Loucy (cell line): ENCODE measurements around the gene IL1RAPL2.

Source experiments
- H2AFZ ChIP-seq: fragments of 200-600 bp; sonication (generic); 2 replicates; pipeline ENCODE4 v1.6.0; 2016; ENCODE audit warnings: antibody characterized with exemption, mild to moderate bottlenecking, low read length, moderate library complexity
- H3F3A ChIP-seq: fragments of 200-600 bp; 2 replicates; pipeline ENCODE4 v1.6.0; 2016; ENCODE audit warnings: antibody characterized with exemption, low read depth, mild to moderate bottlenecking
- H3K27me3 ChIP-seq: fragments of 200-600 bp; sonication (generic); 2 replicates; pipeline ENCODE4 v1.6.1; 2014; ENCODE audit warnings: low read length, mild to moderate bottlenecking; ENCODE audit not compliant: insufficient read depth, poor library complexity, severe bottlenecking
- H3K36me3 ChIP-seq: fragments of 200-600 bp; sonication (generic); 2 replicates; pipeline ENCODE4 v1.6.1; 2016; ENCODE audit warnings: low read length; ENCODE audit not compliant: insufficient read depth
- H3K4me1 ChIP-seq: fragments of 200-600 bp; sonication (generic); 2 replicates; pipeline ENCODE4 v1.5.1; 2014; ENCODE audit warnings: low read length, mild to moderate bottlenecking; ENCODE audit not compliant: insufficient read depth, poor library complexity, severe bottlenecking
- H3K4me2 ChIP-seq: fragments of 200-600 bp; sonication (generic); 2 replicates; pipeline ENCODE4 v1.6.0; 2014; ENCODE audit warnings: antibody characterized with exemption, low read length, low read depth, mild to moderate bottlenecking; ENCODE audit not compliant: poor library complexity, severe bottlenecking
- H3K4me3 ChIP-seq: fragments of 200-600 bp; sonication (generic); 2 replicates; pipeline ENCODE4 v1.5.1; 2014; ENCODE audit warnings: low read length, mild to moderate bottlenecking, mixed read lengths; ENCODE audit not compliant: poor library complexity, severe bottlenecking
- H3K79me2 ChIP-seq: fragments of 200-600 bp; sonication (generic); 2 replicates; pipeline ENCODE4 v1.6.1; 2014; ENCODE audit warnings: low read length; ENCODE audit not compliant: insufficient read depth
- H3K9ac ChIP-seq: fragments of 200-600 bp; sonication (generic); 2 replicates; pipeline ENCODE4 v1.6.0; 2014; ENCODE audit warnings: mild to moderate bottlenecking, low read depth, low read length, moderate library complexity; ENCODE audit not compliant: poor library complexity, severe bottlenecking
- H3K9me2 ChIP-seq: fragments of 200-600 bp; sonication (generic); replicated peaks from 2 replicates; pipeline ENCODE4 v1.6.1; 2016; ENCODE audit warnings: low read depth, low read length, mixed read lengths
- H3K9me3 ChIP-seq: fragments of 200-600 bp; sonication (generic); 2 replicates; pipeline ENCODE4 v1.6.1; 2014; ENCODE audit warnings: mild to moderate bottlenecking, antibody characterized with exemption, low read length, low read depth; ENCODE audit not compliant: insufficient read depth
- H4K20me1 ChIP-seq: fragments of 200-600 bp; sonication (generic); 2 replicates; pipeline ENCODE4 v1.6.0; 2014; ENCODE audit warnings: antibody characterized with exemption, low read length, mild to moderate bottlenecking; ENCODE audit not compliant: insufficient read depth, poor library complexity, severe bottlenecking
- EZH2phosphoT487 ChIP-seq: fragments of 200-600 bp; IDR thresholded peaks from 2 replicates; pipeline ENCODE4 v1.6.1; 2018; ENCODE audit warnings: antibody characterized with exemption, mild to moderate bottlenecking, moderate library complexity, borderline replicate concordance
- TF ChIP-seq, protein P1 (sequence below): fragments of 200-600 bp; sonication (generic); conservative IDR thresholded peaks from 2 replicates; pipeline ENCODE4 v1.5.1; 2014; ENCODE audit warnings: mild to moderate bottlenecking, antibody characterized with exemption, low read length

Gene IL1RAPL2

DNA sequence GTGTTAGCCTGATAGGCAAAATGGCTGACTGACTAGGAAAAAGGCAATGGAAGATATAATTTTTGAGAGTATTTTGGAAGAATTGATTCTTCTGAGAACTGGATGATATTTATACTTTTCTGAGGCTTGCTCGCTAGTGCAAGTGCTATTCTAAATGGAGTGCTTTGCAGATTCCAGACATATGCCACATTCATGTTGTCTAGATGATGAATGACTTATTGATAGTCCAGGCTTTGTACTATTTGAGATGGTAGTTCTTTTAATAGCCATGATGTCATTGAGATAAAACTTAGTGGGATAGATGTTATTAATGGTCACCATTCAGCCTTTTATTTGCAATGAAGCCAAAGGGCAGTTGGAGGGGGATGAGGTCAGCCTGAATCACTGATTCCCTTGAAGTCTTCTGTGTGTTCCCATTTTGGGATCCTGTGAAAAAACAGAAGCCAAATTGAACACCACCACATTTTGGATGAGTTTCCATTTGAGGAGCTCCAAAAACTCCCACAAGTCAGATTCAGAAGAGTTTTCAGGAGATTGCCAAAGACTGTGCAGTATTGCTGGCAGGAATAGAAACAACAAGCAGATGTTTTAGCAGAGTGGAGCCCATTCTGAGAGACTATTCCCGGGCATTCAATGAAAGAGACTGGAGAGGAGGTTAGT, 184.1 kb downstream of the IL1RAPL2 start:
- H2AFZ ChIP-seq, result no peak overlapping the region
- no peaks in the 10 kb centered on the region for H3K9me2 ChIP-seq
- no peak overlapping the region for H3K4me2 ChIP-seq
- no peaks in the 10 kb centered on the region for H4K20me1 ChIP-seq
- H3F3A ChIP-seq, result no peaks in the 10 kb centered on the region
- no peak overlapping the region for H3K4me3 ChIP-seq
- H3K9ac ChIP-seq, result no peak overlapping the region
- H3K4me1 ChIP-seq, result no peaks in the 10 kb centered on the region
- H3K27me3 ChIP-seq, result no peaks in the 10 kb centered on the region
- H3K9me3 ChIP-seq, result no peaks in the 10 kb centered on the region
- no peaks in the 10 kb centered on the region for H3K36me3 ChIP-seq
- H3K79me2 ChIP-seq, result no peaks in the 10 kb centered on the region
- TF ChIP-seq EZH2phosphoT487, result no peak
- TF ChIP-seq, protein P1, sequence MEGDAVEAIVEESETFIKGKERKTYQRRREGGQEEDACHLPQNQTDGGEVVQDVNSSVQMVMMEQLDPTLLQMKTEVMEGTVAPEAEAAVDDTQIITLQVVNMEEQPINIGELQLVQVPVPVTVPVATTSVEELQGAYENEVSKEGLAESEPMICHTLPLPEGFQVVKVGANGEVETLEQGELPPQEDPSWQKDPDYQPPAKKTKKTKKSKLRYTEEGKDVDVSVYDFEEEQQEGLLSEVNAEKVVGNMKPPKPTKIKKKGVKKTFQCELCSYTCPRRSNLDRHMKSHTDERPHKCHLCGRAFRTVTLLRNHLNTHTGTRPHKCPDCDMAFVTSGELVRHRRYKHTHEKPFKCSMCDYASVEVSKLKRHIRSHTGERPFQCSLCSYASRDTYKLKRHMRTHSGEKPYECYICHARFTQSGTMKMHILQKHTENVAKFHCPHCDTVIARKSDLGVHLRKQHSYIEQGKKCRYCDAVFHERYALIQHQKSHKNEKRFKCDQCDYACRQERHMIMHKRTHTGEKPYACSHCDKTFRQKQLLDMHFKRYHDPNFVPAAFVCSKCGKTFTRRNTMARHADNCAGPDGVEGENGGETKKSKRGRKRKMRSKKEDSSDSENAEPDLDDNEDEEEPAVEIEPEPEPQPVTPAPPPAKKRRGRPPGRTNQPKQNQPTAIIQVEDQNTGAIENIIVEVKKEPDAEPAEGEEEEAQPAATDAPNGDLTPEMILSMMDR, result no peak

- Histone ChIP-seq H3K9me2 (no peaks in the 10 kb centered on the region), H2AFZ (no peak overlapping the region), H3K27me3 (no peaks in the 10 kb centered on the region), H3K79me2 (no peaks in the 10 kb centered on the region), H3K4me2 (no peak overlapping the region), H3K9me3 (no peaks in the 10 kb centered on the region), H3K4me1 (no peaks in the 10 kb centered on the region), H3K4me3 (no peak overlapping the region), H3F3A (no peaks in the 10 kb centered on the region), H4K20me1 (no peaks in the 10 kb centered on the region), H3K36me3 (no peaks in the 10 kb centered on the region), H3K9ac (no peak overlapping the region)
- TF ChIP-seq EZH2phosphoT487, result no peak
- TF ChIP-seq, protein P1, result no peak
Observed at GRCh38 chrX:104762641-104763040, 196.6 kb downstream of the IL1RAPL2 start.

DNA sequence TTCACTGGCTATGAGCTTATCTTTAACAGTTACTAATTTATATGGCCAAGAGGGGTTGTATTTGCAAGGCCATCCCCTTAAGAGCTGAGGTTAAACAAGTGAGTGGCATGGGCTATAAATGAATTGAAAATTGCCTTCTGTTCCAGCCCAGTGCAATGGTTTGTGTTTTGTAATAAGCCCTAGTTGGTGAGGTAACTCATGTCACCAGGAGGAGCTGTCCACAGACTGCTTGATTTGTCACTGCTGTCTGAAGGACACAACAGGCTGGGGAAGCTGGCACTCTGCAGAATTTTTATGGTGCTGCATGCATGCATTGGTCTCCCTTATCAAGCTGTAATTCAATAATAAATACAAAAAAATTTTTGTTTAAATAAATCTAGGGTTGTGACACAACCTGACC, 223.8 kb downstream of the IL1RAPL2 start:
- H3K4me2 ChIP-seq, result no peak overlapping the region
- no peaks in the 10 kb centered on the region for H3K4me1 ChIP-seq
- TF ChIP-seq, protein P1, result no peak
- TF ChIP-seq EZH2phosphoT487, result no peak
- H3K9me3 ChIP-seq, result no peaks in the 10 kb centered on the region
- no peak overlapping the region for H3K9ac ChIP-seq
- H3K4me3 ChIP-seq, result no peak overlapping the region
- H3K9me2 ChIP-seq, result no peaks in the 10 kb centered on the region
- H3K79me2 ChIP-seq, result no peaks in the 10 kb centered on the region
- H2AFZ ChIP-seq, result no peak overlapping the region
- H3K27me3 ChIP-seq, result no peaks in the 10 kb centered on the region
- no peaks in the 10 kb centered on the region for H3F3A ChIP-seq
- H4K20me1 ChIP-seq, result no peaks in the 10 kb centered on the region
- H3K36me3 ChIP-seq, result no peaks in the 10 kb centered on the region
